Adrenal gland (tissue), 12 donors: ENCODE measurements around the gene LYRM1. TPM values are rescaled to one million over a fixed set of nuclear protein-coding genes. Genes with fewer than 3 reads are reported as not detected.

Source experiments
- DNase-seq, 7 donors: peaks; one replicate each; pipeline ENCODE4 v3.0.0-alpha.2; 2019 to 2020
- H3K27ac ChIP-seq, 5 donors: fragments of 200-600 bp; sonication (generic) in 4 of 5; 1 replicate in 3 of 5; 2 replicates in 2 of 5; pipeline versions ENCODE4 v1.5.1 to v1.8.0; 2016 to 2020; ENCODE audit warnings: mild to moderate bottlenecking in 1 of 5
- H3K27me3 ChIP-seq: fragments of 200-600 bp; 2 replicates; pipeline ENCODE4 v1.8.0; 2021
- H3K36me3 ChIP-seq, 2 donors: fragments of 200-600 bp; replicated peaks in 1 of 2; 1 replicate in 1 of 2; 2 replicates in 1 of 2; pipeline versions ENCODE4 v1.5.1 to v1.8.0; 2018 to 2022
- H3K4me1 ChIP-seq, 2 donors: fragments of 200-600 bp; replicated peaks in 1 of 2; 1 replicate in 1 of 2; 2 replicates in 1 of 2; pipeline versions ENCODE4 v1.5.1 to v1.8.0; 2018 to 2021
- H3K4me3 ChIP-seq, 4 donors: fragments of 200-600 bp; sonication (generic) in 3 of 4; one replicate each; pipeline ENCODE4 v1.5.1; 2016 to 2018
- H3K9me3 ChIP-seq, 3 donors: fragments of 200-600 bp; sonication (generic) in 1 of 3; replicated peaks in 1 of 3; 1 replicate in 2 of 3; 2 replicates in 1 of 3; pipeline versions ENCODE4 v1.5.1 to v1.8.0; 2016 to 2021
- CTCF ChIP-seq, 6 experiments: fragments of 450-650 bp in 4 of 6; fragments of 200-600 bp in 2 of 6; sonication (generic) in 1 of 6; IDR thresholded peaks; 1 replicate in 5 of 6; 2 replicates in 1 of 6; pipeline versions ENCODE4 v1.5.1 to v1.8.0; 2016 to 2021; ENCODE audit warnings: antibody characterized with exemption in 6 of 6, mild to moderate bottlenecking in 2 of 6, moderate library complexity in 1 of 6
- POLR2A ChIP-seq, 2 donors: fragments of 450-650 bp; IDR thresholded peaks; one replicate each; pipeline ENCODE4 v1.6.1; 2017; ENCODE audit warnings: antibody characterized with exemption in 2 of 2, mild to moderate bottlenecking in 2 of 2, moderate library complexity in 1 of 2
- WGBS, 4 donors: extraction: QIAGEN DNeasy Blood & Tissue Kit in 2 of 4; methylation state at CpG; one replicate each; pipeline versions ENCODE4 v1.1.5 to v1.1.7; 2013 to 2017; 5-methylcytosine and 5-hydroxymethylcytosine counted together
- intact Hi-C, 2 donors: fragments of 100-400 bp; cut with DNase I; formaldehyde crosslinking; loops; one replicate each; pipeline versions ENCODE4 v1.14.1 to v1.15.0; 2022 to 2023
- polyA plus RNA-seq, 3 donors: library from polyadenylated mRNA; stranded (reverse); fragments of 200-250 nt in 2 of 3; fragments of 350-450 nt in 1 of 3; fragmentation: Illumina TruSeq in 1 of 3; extraction: RNeasy Lipid Tissue Mini Kit (QIAGEN cat#74804) in 1 of 3; gene quantifications; one replicate each; pipeline ENCODE4 v1.2.3, GENCODE V29; 2013 to 2014
- total RNA-seq, 9 donors: library from RNA; depleted of rRNA in 4 of 9; stranded (reverse); fragments of >200 nt in 4 of 9; fragments of 120-200 nt in 1 of 9; fragmentation: NEBNext Ultra II Directional in 1 of 9; extraction: Animal tissue kit (Norgen Biotek cat#: 25700) in 1 of 9; gene quantifications; one replicate each; pipeline versions ENCODE4 v1.1.0 to v1.2.4, GENCODE V29; 2013 to 2023
- donor health status: healthy with polysubstance abuse.
- donor health status: Bipolar disorder and iron deficiency.
- donor health status: DM: yes; HTN: yes; CAD: no.
- donor health status: DM: no; HTN: no; CAD: no.
- donor health status: DM: no; HTN: no; CAD: no.
- donor health status: DM: yes; HTN: yes; CAD: no.

LYRM1 gene
- total and polyA plus RNA-seq, 12 donors: 18.0 to 74.0 (median 38.0) TPM

GRCh38 chr16:20903899-20904506 is 3.4 kb downstream of the LYRM1 start:
- peaks cover 37 to 73% of the 10 kb centered on the region in 2 donors for H3K4me1 ChIP-seq
- TF ChIP-seq POLR2A (IDR thresholded peaks at IDR 0.05) (no peak), CTCF (IDR thresholded peaks at IDR 0.05) (peak in 1 of 6 experiments; percentile 3)
- no peak for DNase-seq
- intact Hi-C loops: no loop called here
- H3K36me3 ChIP-seq: peaks cover 0 to 4% of the 10 kb centered on the region in 2 donors
- no peaks in the 10 kb centered on the region for H3K9me3 ChIP-seq
- peak overlapping the region in 4 of 5 donors; percentile 7 to 99 (median 58) for H3K27ac ChIP-seq
- 50 to 65% (median 58%) methylated on average over 5 of the region's 5 CpGs for WGBS, 4 donors
- H3K27me3 ChIP-seq: no peaks in the 10 kb centered on the region
- no peak overlapping the region for H3K4me3 ChIP-seq

GRCh38 chr16:20904507-20905081 is 4.0 kb downstream of the LYRM1 start:
- Histone ChIP-seq H3K36me3 (peaks cover 0 to 4% of the 10 kb centered on the region in 2 donors), H3K27ac (peak overlapping the region in 4 of 5 donors; percentile 7 to 99 (median 64)), H3K27me3 (no peaks in the 10 kb centered on the region), H3K4me3 (no peak overlapping the region), H3K4me1 (peaks cover 37 to 71% of the 10 kb centered on the region in 2 donors), H3K9me3 (no peaks in the 10 kb centered on the region)
- intact Hi-C loops: no loop called here
- TF ChIP-seq POLR2A (IDR thresholded peaks at IDR 0.05) (no peak), CTCF (IDR thresholded peaks at IDR 0.05) (peak in 1 of 6 experiments; percentile 12)
- WGBS, 4 donors: 35 to 55% (median 47%) methylated on average over 3 of the region's 3 CpGs
- DNase-seq: peak in 3 of 7 donors; percentile 9 to 50 (median 32)

DNA sequence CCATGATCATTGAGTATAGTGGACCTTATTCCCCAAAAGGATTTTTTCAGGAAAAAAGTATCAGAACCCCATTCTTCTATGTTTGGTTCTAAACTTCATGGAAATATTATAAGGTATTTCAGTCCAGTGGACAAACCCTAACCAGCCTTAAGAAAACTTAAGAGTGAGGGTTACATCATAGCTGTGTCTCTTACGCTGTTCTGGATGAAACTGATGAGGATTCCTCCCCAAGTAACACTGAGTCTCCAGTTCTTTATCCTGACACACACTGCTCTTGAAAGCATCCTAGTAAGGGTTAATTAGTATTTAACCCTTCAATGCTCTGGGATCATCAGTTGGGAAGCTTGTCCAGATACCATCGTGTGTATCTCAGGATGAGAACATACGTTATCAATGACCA is 5.0 kb downstream of the LYRM1 start:
- WGBS, 4 donors: 65 to 78% (median 70%) methylated on average over 3 of the region's 3 CpGs
- H3K36me3 ChIP-seq: peaks cover 0 to 4% of the 10 kb centered on the region in 2 donors
- no peak for DNase-seq
- peaks cover 41 to 76% of the 10 kb centered on the region in 2 donors for H3K4me1 ChIP-seq
- peak overlapping the region in 3 of 5 donors; percentile 41 to 99 (median 86) for H3K27ac ChIP-seq
- H3K27me3 ChIP-seq: no peaks in the 10 kb centered on the region
- H3K4me3 ChIP-seq: no peak overlapping the region
- intact Hi-C loops: no loop called here
- H3K9me3 ChIP-seq: no peaks in the 10 kb centered on the region
- TF ChIP-seq CTCF (IDR thresholded peaks at IDR 0.05): no peak
- TF ChIP-seq POLR2A (IDR thresholded peaks at IDR 0.05): no peak

GRCh38 chr16:20906341-20907255 is 6.0 kb downstream of the LYRM1 start:
- Histone ChIP-seq H3K27ac (peak overlapping the region in 4 of 5 donors; percentile 41 to 99 (median 64)), H3K9me3 (no peaks in the 10 kb centered on the region), H3K4me3 (no peak overlapping the region), H3K36me3 (peaks cover 0 to 4% of the 10 kb centered on the region in 2 donors), H3K4me1 (peaks cover 47 to 83% of the 10 kb centered on the region in 2 donors), H3K27me3 (no peaks in the 10 kb centered on the region)
- TF ChIP-seq CTCF (IDR thresholded peaks at IDR 0.05) (no peak), POLR2A (IDR thresholded peaks at IDR 0.05) (no peak)
- DNase-seq: peak in 1 of 7 donors; percentile 6
- 72 to 81% (median 74%) methylated on average over 4 of the region's 4 CpGs for WGBS, 4 donors
- intact Hi-C loops: no loop called here
